H9 (cell line): Measurements from ENCODE around the gene RASAL1. TPM values are rescaled to one million over a fixed set of nuclear protein-coding genes. Genes with fewer than 3 reads are reported as not detected.

Experiments
- DNase-seq: peaks from one replicate; pipeline ENCODE4 v3.0.0-alpha.2; 2017
- H2AFZ ChIP-seq: one replicate; pipeline ENCODE4 v1.6.1; 2013; ENCODE audit warnings: mild to moderate bottlenecking, low read length, control low read depth, moderate library complexity
- H2AK5ac ChIP-seq: 2 replicates; pipeline ENCODE4 v1.6.1; 2013; ENCODE audit warnings: low read length, control low read depth, mixed read lengths; ENCODE audit not compliant: insufficient read length
- H2BK120ac ChIP-seq: one replicate; pipeline ENCODE4 v1.6.1; 2013; ENCODE audit warnings: low read depth, mild to moderate bottlenecking, low read length, control low read depth, inconsistent platforms; ENCODE audit not compliant: poor library complexity, severe bottlenecking
- H2BK12ac ChIP-seq: 2 replicates; pipeline ENCODE4 v1.6.1; 2013; ENCODE audit warnings: low read length, control low read depth, mixed read lengths, low read depth; ENCODE audit not compliant: insufficient read length
- H2BK15ac ChIP-seq: 2 replicates; pipeline ENCODE4 v1.6.1; 2013; ENCODE audit warnings: low read depth, low read length, control low read depth
- H2BK20ac ChIP-seq: one replicate; pipeline ENCODE4 v1.6.1; 2013; ENCODE audit warnings: low read depth, mild to moderate bottlenecking, low read length, control low read depth, inconsistent platforms; ENCODE audit not compliant: poor library complexity, severe bottlenecking
- H2BK5ac ChIP-seq: 2 replicates; pipeline ENCODE4 v1.6.1; 2013; ENCODE audit warnings: low read length, control low read depth, mixed read lengths; ENCODE audit not compliant: insufficient read length
- H3K14ac ChIP-seq: 2 replicates; pipeline ENCODE4 v1.6.1; 2013; ENCODE audit warnings: low read length, control low read depth; ENCODE audit not compliant: insufficient read depth
- H3K18ac ChIP-seq: 2 replicates; pipeline ENCODE4 v1.6.1; 2013; ENCODE audit warnings: low read depth, mild to moderate bottlenecking, mixed read lengths, low read length, control low read depth; ENCODE audit not compliant: insufficient read length
- H3K23ac ChIP-seq: 2 replicates; pipeline ENCODE4 v1.6.1; 2013; ENCODE audit warnings: low read length, control low read depth, mixed read lengths, low read depth; ENCODE audit not compliant: insufficient read length
- H3K23me2 ChIP-seq: 2 replicates; pipeline ENCODE4 v1.6.1; 2013; ENCODE audit warnings: low read depth, mild to moderate bottlenecking, mixed read lengths, low read length, control low read depth; ENCODE audit not compliant: insufficient read length, poor library complexity, severe bottlenecking
- H3K27ac ChIP-seq: 2 replicates; pipeline ENCODE4 v1.5.1; 2013; ENCODE audit warnings: low read length, control low read depth, mixed read lengths, low read depth; ENCODE audit not compliant: insufficient read length
- H3K27me3 ChIP-seq: 2 replicates; pipeline ENCODE4 v1.6.1; 2013; ENCODE audit warnings: low read length, control low read depth, inconsistent platforms; ENCODE audit not compliant: insufficient read depth
- H3K4ac ChIP-seq: 2 replicates; pipeline ENCODE4 v1.6.1; 2013; ENCODE audit warnings: low read depth, mild to moderate bottlenecking, control low read depth, inconsistent platforms, low read length, moderate library complexity
- H3K4me1 ChIP-seq: 2 replicates; pipeline ENCODE4 v1.6.1; 2013; ENCODE audit warnings: low read length, control low read depth, inconsistent platforms; ENCODE audit not compliant: insufficient read depth
- H3K4me2 ChIP-seq: 2 replicates; pipeline ENCODE4 v1.6.1; 2013; ENCODE audit warnings: low read length, control low read depth, mixed read lengths; ENCODE audit not compliant: insufficient read length, insufficient read depth
- H3K56ac ChIP-seq: 2 replicates; pipeline ENCODE4 v1.6.1; 2013; ENCODE audit warnings: low read depth, mild to moderate bottlenecking, mixed read lengths, low read length, control low read depth; ENCODE audit not compliant: insufficient read length
- H3K79me1 ChIP-seq: 2 replicates; pipeline ENCODE4 v1.6.1; 2013; ENCODE audit warnings: low read depth, mild to moderate bottlenecking, moderate library complexity, low read length, control low read depth, inconsistent platforms; ENCODE audit not compliant: insufficient read depth, poor library complexity, severe bottlenecking
- H3K79me2 ChIP-seq: 2 replicates; pipeline ENCODE4 v1.6.1; 2013; ENCODE audit warnings: low read length, control low read depth, inconsistent platforms; ENCODE audit not compliant: insufficient read depth
- H3K9ac ChIP-seq: 2 replicates; pipeline ENCODE4 v1.6.1; 2013; ENCODE audit warnings: low read length, control low read depth, mixed read lengths; ENCODE audit not compliant: insufficient read length; ENCODE audit errors: extremely low read depth
- H3K9me3 ChIP-seq: one replicate; pipeline ENCODE4 v1.6.1; 2013; ENCODE audit warnings: low read depth, low read length, inconsistent platforms; ENCODE audit not compliant: control insufficient read depth
- H3T11ph ChIP-seq: one replicate; pipeline ENCODE4 v1.6.1; 2013; ENCODE audit warnings: mild to moderate bottlenecking, low read length, control low read depth, inconsistent platforms
- H4K20me1 ChIP-seq: one replicate; pipeline ENCODE4 v1.6.1; 2013; ENCODE audit not compliant: control insufficient read depth, insufficient read length, insufficient read depth
- H4K5ac ChIP-seq: 2 replicates; pipeline ENCODE4 v1.6.1; 2013; ENCODE audit warnings: low read depth, mild to moderate bottlenecking, mixed read lengths, low read length, control low read depth; ENCODE audit not compliant: insufficient read length
- H4K8ac ChIP-seq: replicated peaks from 2 replicates; pipeline ENCODE4 v1.6.1; 2013; ENCODE audit warnings: low read length, control low read depth, mixed read lengths, low read depth; ENCODE audit not compliant: insufficient read length
- H4K91ac ChIP-seq: 2 replicates; pipeline ENCODE4 v1.6.1; 2013; ENCODE audit warnings: low read depth, mild to moderate bottlenecking, moderate library complexity, mixed read lengths, low read length, control low read depth; ENCODE audit not compliant: insufficient read length
- H3K27ac Mint-ChIP-seq, 3 experiments: 2 replicates in 2 of 3; 3 replicates in 1 of 3; pipeline ENCODE4 v1.8.0; 2020 to 2021; ENCODE audit warnings: mixed read lengths in 3 of 3, mild to moderate bottlenecking in 1 of 3, moderate library complexity in 1 of 3
- H3K27me3 Mint-ChIP-seq: 2 replicates; pipeline ENCODE4 v1.8.0; 2021; ENCODE audit warnings: low read depth, mild to moderate bottlenecking, moderate library complexity, mixed read lengths
- H3K36me3 Mint-ChIP-seq, 3 experiments: 2 replicates in 2 of 3; 3 replicates in 1 of 3; pipeline ENCODE4 v1.8.0; 2020 to 2021; ENCODE audit warnings: low read depth in 3 of 3, mixed read lengths in 3 of 3; ENCODE audit not compliant: insufficient read depth in 1 of 3
- H3K4me1 Mint-ChIP-seq, 2 experiments: 2 replicates each; pipeline ENCODE4 v1.8.0; 2020; ENCODE audit warnings: mixed read lengths in 2 of 2
- H3K4me3 Mint-ChIP-seq, 2 experiments: 2 replicates in 1 of 2; 3 replicates in 1 of 2; pipeline ENCODE4 v1.8.0; 2020 to 2021; ENCODE audit warnings: mild to moderate bottlenecking in 2 of 2, mixed read lengths in 2 of 2, moderate library complexity in 1 of 2
- H3K9me3 Mint-ChIP-seq, 2 experiments: 2 replicates in 1 of 2; 3 replicates in 1 of 2; pipeline ENCODE4 v1.8.0; 2020; ENCODE audit warnings: mild to moderate bottlenecking in 2 of 2, mixed read lengths in 2 of 2, moderate library complexity in 1 of 2
- WGBS: extraction: QIAGEN DNeasy Blood & Tissue Kit; methylation state at CpG from one replicate; pipeline ENCODE4 v1.1.7; 2013; ENCODE audit warnings: missing lambda C conversion rate, low lambda C conversion rate, mixed read lengths; ENCODE audit not compliant: insufficient read length; ENCODE audit errors: extremely low coverage; 5-methylcytosine and 5-hydroxymethylcytosine counted together
- total RNA-seq: library from RNA; stranded (reverse); gene quantifications from 2 replicates; pipeline ENCODE4 v1.2.1, GENCODE V29; 2021
- TF ChIP-seq, protein P1 (sequence below): fragments of 200-600 bp; sonication (generic); conservative IDR thresholded peaks from 3 replicates; pipeline ENCODE4 v1.8.0; 2021; ENCODE audit warnings: antibody characterized with exemption, mild to moderate bottlenecking

Gene RASAL1
- total RNA-seq, 1 experiment from 2014 or later: 2.3 TPM

DNA sequence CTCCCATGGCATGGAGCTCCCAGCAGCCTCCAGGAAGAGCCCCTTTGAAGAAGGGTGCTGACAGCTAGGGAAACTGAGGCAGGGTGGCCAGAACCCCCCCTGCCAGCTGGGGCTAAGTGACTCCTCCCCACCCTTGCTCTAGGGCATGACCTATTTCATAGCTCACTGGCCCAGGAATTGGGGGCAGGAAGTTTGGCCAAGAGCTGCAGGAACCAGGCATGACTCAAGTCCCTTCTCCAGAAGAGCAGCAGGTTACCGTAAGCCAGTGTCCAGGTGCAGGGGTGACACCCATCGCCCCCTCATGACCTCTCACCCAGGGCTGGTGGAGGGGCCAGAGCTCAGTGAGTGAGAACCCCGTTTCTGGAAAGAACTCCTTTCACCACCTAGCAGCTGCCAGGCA is 1.9 kb downstream of the RASAL1 start:
- no CpG with 5 or more reads among the region's 3 CpGs for WGBS
- no peak overlapping the region for H3T11ph ChIP-seq
- no peak overlapping the region for H3K14ac ChIP-seq
- no peak overlapping the region for H4K5ac ChIP-seq
- no peak overlapping the region for H3K9ac ChIP-seq
- no peak overlapping the region for H3K18ac ChIP-seq
- H3K4me2 ChIP-seq: no peak overlapping the region
- TF ChIP-seq, protein P1, sequence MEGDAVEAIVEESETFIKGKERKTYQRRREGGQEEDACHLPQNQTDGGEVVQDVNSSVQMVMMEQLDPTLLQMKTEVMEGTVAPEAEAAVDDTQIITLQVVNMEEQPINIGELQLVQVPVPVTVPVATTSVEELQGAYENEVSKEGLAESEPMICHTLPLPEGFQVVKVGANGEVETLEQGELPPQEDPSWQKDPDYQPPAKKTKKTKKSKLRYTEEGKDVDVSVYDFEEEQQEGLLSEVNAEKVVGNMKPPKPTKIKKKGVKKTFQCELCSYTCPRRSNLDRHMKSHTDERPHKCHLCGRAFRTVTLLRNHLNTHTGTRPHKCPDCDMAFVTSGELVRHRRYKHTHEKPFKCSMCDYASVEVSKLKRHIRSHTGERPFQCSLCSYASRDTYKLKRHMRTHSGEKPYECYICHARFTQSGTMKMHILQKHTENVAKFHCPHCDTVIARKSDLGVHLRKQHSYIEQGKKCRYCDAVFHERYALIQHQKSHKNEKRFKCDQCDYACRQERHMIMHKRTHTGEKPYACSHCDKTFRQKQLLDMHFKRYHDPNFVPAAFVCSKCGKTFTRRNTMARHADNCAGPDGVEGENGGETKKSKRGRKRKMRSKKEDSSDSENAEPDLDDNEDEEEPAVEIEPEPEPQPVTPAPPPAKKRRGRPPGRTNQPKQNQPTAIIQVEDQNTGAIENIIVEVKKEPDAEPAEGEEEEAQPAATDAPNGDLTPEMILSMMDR: no peak
- no peak overlapping the region for H2AFZ ChIP-seq
- no peak overlapping the region for H3K4me3 Mint-ChIP-seq
- H2AK5ac ChIP-seq: no peak overlapping the region
- no peak overlapping the region for H4K91ac ChIP-seq
- no peaks in the 10 kb centered on the region for H3K36me3 Mint-ChIP-seq
- no peaks in the 10 kb centered on the region for H3K9me3 ChIP-seq
- no peaks in the 10 kb centered on the region for H3K4me1 ChIP-seq
- H3K4ac ChIP-seq: no peak overlapping the region
- no peak overlapping the region for H2BK12ac ChIP-seq
- H2BK5ac ChIP-seq: no peak overlapping the region
- no peaks in the 10 kb centered on the region for H3K79me2 ChIP-seq
- no peaks in the 10 kb centered on the region for H4K20me1 ChIP-seq
- H3K79me1 ChIP-seq: no peaks in the 10 kb centered on the region
- no peak overlapping the region for H2BK20ac ChIP-seq
- H3K27me3 ChIP-seq: no peaks in the 10 kb centered on the region
- no peak overlapping the region for H3K23ac ChIP-seq
- peaks cover 12% of the 10 kb centered on the region for H3K23me2 ChIP-seq
- H3K56ac ChIP-seq: no peak overlapping the region
- DNase-seq: no peak
- peaks cover 12 to 20% of the 10 kb centered on the region in 2 experiments for H3K4me1 Mint-ChIP-seq
- no peak overlapping the region for H2BK15ac ChIP-seq
- peaks cover 36% of the 10 kb centered on the region for H3K27me3 Mint-ChIP-seq
- no peak overlapping the region for H3K27ac Mint-ChIP-seq
- H3K27ac ChIP-seq: no peak overlapping the region
- peaks cover 0 to 2% of the 10 kb centered on the region in 2 experiments; a peak in 2 of 5 replicates for H3K9me3 Mint-ChIP-seq
- no peak overlapping the region for H2BK120ac ChIP-seq
- H4K8ac ChIP-seq: no peak overlapping the region
